ENCODE data around the gene C19orf85.
A peak's percentile ranks its signal among the peaks of the same experiment; 100 is the strongest.
"Not testable (repeated sequence)": the region's sequence is repeated elsewhere in the genome, so short reads cannot be mapped to it uniquely, and the experiment has no call there.

C19orf85 gene

GRCh38 chr19:55451163-55451964 is 13.2 kb downstream of the C19orf85 start:
- H3K9ac ChIP-seq (ENCODE audit: low read depth, low read length): peak overlapping the region; percentile 49; the same call in 1 of the 2 replicates
- ATAC-seq (ENCODE audit: insufficient read depth, low read depth) (0 out of 3 replicates have a peak, but pooled peaks have one; percentile 12), DNase-seq (peak; percentile 21)
- peaks cover 12% of the 10 kb centered on the region; the same call in 1 of the 2 replicates for H3K36me3 ChIP-seq (ENCODE audit: insufficient read depth, low read length)
- H2AFZ ChIP-seq (ENCODE audit: low read depth, low read length): no peak overlapping the region
- peaks cover 11% of the 10 kb centered on the region; the same call in 1 of the 2 replicates for H4K20me1 ChIP-seq (ENCODE audit: insufficient read depth, low read length)
- TF ChIP-seq EZH2 (IDR thresholded peaks at IDR 0.05; ENCODE audit: borderline replicate concordance, low read depth, low read length, severe bottlenecking): peak; percentile 87
- TF ChIP-seq, protein P1, sequence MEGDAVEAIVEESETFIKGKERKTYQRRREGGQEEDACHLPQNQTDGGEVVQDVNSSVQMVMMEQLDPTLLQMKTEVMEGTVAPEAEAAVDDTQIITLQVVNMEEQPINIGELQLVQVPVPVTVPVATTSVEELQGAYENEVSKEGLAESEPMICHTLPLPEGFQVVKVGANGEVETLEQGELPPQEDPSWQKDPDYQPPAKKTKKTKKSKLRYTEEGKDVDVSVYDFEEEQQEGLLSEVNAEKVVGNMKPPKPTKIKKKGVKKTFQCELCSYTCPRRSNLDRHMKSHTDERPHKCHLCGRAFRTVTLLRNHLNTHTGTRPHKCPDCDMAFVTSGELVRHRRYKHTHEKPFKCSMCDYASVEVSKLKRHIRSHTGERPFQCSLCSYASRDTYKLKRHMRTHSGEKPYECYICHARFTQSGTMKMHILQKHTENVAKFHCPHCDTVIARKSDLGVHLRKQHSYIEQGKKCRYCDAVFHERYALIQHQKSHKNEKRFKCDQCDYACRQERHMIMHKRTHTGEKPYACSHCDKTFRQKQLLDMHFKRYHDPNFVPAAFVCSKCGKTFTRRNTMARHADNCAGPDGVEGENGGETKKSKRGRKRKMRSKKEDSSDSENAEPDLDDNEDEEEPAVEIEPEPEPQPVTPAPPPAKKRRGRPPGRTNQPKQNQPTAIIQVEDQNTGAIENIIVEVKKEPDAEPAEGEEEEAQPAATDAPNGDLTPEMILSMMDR (IDR thresholded peaks at IDR 0.05; ENCODE audit: borderline replicate concordance, extremely low read depth, low read length, poor library complexity, severe bottlenecking): no peak
- peak overlapping the region; percentile 85 for H3K4me2 ChIP-seq (ENCODE audit: insufficient read depth, low read length)
- no peaks in the 10 kb centered on the region for H3K79me2 ChIP-seq (ENCODE audit: insufficient read depth, low read length)
- no peaks in the 10 kb centered on the region for H3K9me3 ChIP-seq (ENCODE audit: insufficient read depth, low read length, severe bottlenecking)
- no peak overlapping the region for H3K27ac ChIP-seq (ENCODE audit: low read length)
- peaks cover 19% of the 10 kb centered on the region for H3K27me3 ChIP-seq (ENCODE audit: insufficient read depth, low read length, poor library complexity)
- H3K4me1 ChIP-seq (ENCODE audit: insufficient read depth, low read length): peaks cover 16% of the 10 kb centered on the region
- peak overlapping the region; percentile 13 to 54; a peak in 3 of 4 replicates for H3K4me3 ChIP-seq (ENCODE audit: low read depth in 1 of 2, low read length in 2 of 2)

DNA sequence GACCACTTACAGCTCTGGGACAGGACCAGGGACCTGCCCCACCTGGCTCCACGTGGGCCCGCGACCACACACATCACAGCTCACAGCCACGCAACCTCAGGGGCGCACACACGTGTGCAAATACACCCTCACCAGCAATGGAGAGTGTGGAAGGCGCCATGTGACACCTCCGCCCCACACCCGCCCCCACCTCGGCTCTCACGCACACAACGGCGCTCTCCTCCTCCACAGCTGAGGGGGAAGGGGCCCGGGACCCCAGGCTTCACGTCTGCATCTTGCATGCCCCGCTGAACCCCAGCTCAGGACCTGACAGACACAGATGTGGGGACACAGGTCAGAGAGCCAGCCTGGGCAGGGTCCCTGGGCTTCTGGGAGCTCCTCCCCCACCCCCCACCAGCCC is 15.1 kb downstream of the C19orf85 start:
- Histone ChIP-seq H3K9ac (ENCODE audit: low read depth, low read length) (no peak overlapping the region), H3K4me3 (ENCODE audit: low read depth in 1 of 2, low read length in 2 of 2) (no peak overlapping the region), H3K79me2 (ENCODE audit: insufficient read depth, low read length) (no peaks in the 10 kb centered on the region), H3K36me3 (ENCODE audit: insufficient read depth, low read length) (0 out of 2 replicates have a peak, but pooled peaks cover 4% of the 10 kb centered on the region), H3K27me3 (ENCODE audit: insufficient read depth, low read length, poor library complexity) (peaks cover 23% of the 10 kb centered on the region), H4K20me1 (ENCODE audit: insufficient read depth, low read length) (peaks cover 15% of the 10 kb centered on the region; the same call in 1 of the 2 replicates), H3K9me3 (ENCODE audit: insufficient read depth, low read length, severe bottlenecking) (no peaks in the 10 kb centered on the region), H2AFZ (ENCODE audit: low read depth, low read length) (no peak overlapping the region), H3K4me2 (ENCODE audit: insufficient read depth, low read length) (no peak overlapping the region), H3K27ac (ENCODE audit: low read length) (no peak overlapping the region), H3K4me1 (ENCODE audit: insufficient read depth, low read length) (peaks cover 16% of the 10 kb centered on the region)
- ATAC-seq (ENCODE audit: insufficient read depth, low read depth): no peak
- no peak for DNase-seq
- TF ChIP-seq, protein P1 (IDR thresholded peaks at IDR 0.05; ENCODE audit: borderline replicate concordance, extremely low read depth, low read length, poor library complexity, severe bottlenecking): no peak
- TF ChIP-seq EZH2 (IDR thresholded peaks at IDR 0.05; ENCODE audit: borderline replicate concordance, low read depth, low read length, severe bottlenecking): no peak

DNA sequence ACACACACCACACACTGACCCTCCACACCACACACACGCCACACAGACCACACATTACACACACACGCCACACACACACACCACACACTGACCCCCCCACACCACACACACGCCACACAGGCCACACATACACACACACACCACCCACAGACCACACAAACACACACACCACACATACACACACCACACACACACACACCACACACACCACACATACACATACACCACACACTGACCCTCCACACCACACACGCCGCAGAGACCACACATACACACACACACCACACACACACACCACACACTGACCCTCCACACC is 16.4 kb downstream of the C19orf85 start:
- H4K20me1 ChIP-seq (ENCODE audit: insufficient read depth, low read length): peaks cover 14% of the 10 kb centered on the region; the same call in 1 of the 2 replicates
- H3K27me3 ChIP-seq (ENCODE audit: insufficient read depth, low read length, poor library complexity): peaks cover 36% of the 10 kb centered on the region
- H3K9ac ChIP-seq (ENCODE audit: low read depth, low read length); DNase-seq; H3K36me3 ChIP-seq (ENCODE audit: insufficient read depth, low read length); H3K9me3 ChIP-seq (ENCODE audit: insufficient read depth, low read length, severe bottlenecking); H3K79me2 ChIP-seq (ENCODE audit: insufficient read depth, low read length); H3K27ac ChIP-seq (ENCODE audit: low read length); H3K4me3 ChIP-seq (ENCODE audit: low read depth in 1 of 2, low read length in 2 of 2); H3K4me2 ChIP-seq (ENCODE audit: insufficient read depth, low read length); ATAC-seq (ENCODE audit: insufficient read depth, low read depth); H2AFZ ChIP-seq (ENCODE audit: low read depth, low read length): not testable (repeated sequence)
- peaks cover 22% of the 10 kb centered on the region for H3K4me1 ChIP-seq (ENCODE audit: insufficient read depth, low read length)

DNA sequence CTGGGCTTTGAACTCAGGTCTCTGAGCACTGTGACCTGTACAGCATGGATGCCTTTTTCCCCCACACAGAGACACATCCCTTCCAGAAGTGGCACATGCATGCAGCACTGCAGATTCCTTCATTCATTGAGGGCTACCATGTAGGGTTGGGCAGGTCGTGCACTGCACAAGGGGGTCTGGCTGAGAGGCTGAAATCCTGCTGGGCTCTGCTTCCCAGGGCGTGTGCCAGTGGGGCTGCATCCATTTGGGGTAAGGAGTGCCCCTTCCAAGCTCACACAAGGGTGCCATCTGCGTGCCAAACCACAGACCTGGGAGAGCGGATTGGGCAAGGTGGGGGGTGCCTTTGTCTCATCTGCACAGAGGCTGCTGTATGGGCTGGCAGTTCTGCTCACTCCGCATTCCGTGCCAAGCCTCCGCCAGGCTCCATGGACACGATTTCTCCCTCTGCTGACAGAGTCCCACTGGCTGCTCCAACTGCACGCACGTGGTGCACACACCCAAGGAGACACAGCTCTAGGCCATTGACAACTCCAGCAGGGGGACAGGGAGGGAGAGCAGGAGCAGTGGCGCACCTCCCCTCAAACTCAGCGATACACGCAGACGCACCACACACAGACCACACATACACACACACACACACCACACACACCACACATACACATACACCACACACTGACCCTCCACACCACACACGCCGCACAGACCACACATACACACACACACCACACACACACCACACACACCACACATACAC is 17.0 kb downstream of the C19orf85 start:
- no peak overlapping the region for H3K4me2 ChIP-seq (ENCODE audit: insufficient read depth, low read length)
- H3K27me3 ChIP-seq (ENCODE audit: insufficient read depth, low read length, poor library complexity): peaks cover 42% of the 10 kb centered on the region
- H3K9me3 ChIP-seq (ENCODE audit: insufficient read depth, low read length, severe bottlenecking): no peaks in the 10 kb centered on the region
- TF ChIP-seq, protein P1 (IDR thresholded peaks at IDR 0.05; ENCODE audit: borderline replicate concordance, extremely low read depth, low read length, poor library complexity, severe bottlenecking): no peak
- H3K4me3 ChIP-seq (ENCODE audit: low read depth in 1 of 2, low read length in 2 of 2): no peak overlapping the region
- H3K9ac ChIP-seq (ENCODE audit: low read depth, low read length): no peak overlapping the region
- no peaks in the 10 kb centered on the region for H3K79me2 ChIP-seq (ENCODE audit: insufficient read depth, low read length)
- H3K27ac ChIP-seq (ENCODE audit: low read length): no peak overlapping the region
- peaks cover 24% of the 10 kb centered on the region for H3K4me1 ChIP-seq (ENCODE audit: insufficient read depth, low read length)
- H3K36me3 ChIP-seq (ENCODE audit: insufficient read depth, low read length): no peaks in the 10 kb centered on the region
- peaks cover 13% of the 10 kb centered on the region; the same call in 1 of the 2 replicates for H4K20me1 ChIP-seq (ENCODE audit: insufficient read depth, low read length)
- DNase-seq (peak; percentile 20), ATAC-seq (ENCODE audit: insufficient read depth, low read depth) (peak; percentile 22; the same call in 2 of the 3 replicates)
- H2AFZ ChIP-seq (ENCODE audit: low read depth, low read length): no peak overlapping the region
